Smooth muscle cell (in vitro differentiated cells): ENCODE results near the gene CD300H. TPM values are rescaled to one million over a fixed set of nuclear protein-coding genes. Genes with fewer than 3 reads are reported as not detected.
"Not testable (repeated sequence)": the region's sequence is repeated elsewhere in the genome, so short reads cannot be mapped to it uniquely, and the experiment has no call there.

ENCODE experiments used
- DNase-seq: peaks from one replicate; lab custom pipeline; 2025; ENCODE audit not compliant: unreplicated experiment; lab: John Stamatoyannopoulos, UW
- H2AFZ ChIP-seq: fragments of 200-600 bp; sonication (generic); 2 replicates; pipeline ENCODE4 v1.6.0; 2016; ENCODE audit warnings: antibody characterized with exemption, low read depth, mild to moderate bottlenecking
- H3F3A ChIP-seq: fragments of 200-600 bp; sonication (generic); 2 replicates; pipeline ENCODE4 v1.6.0; 2017; ENCODE audit warnings: antibody characterized with exemption, low read depth
- H3K27ac ChIP-seq: fragments of 200-600 bp; sonication (generic); 2 replicates; pipeline ENCODE4 v1.5.1; 2016; ENCODE audit warnings: low read depth, mild to moderate bottlenecking
- H3K27me3 ChIP-seq: fragments of 200-600 bp; sonication (generic); 2 replicates; pipeline ENCODE4 v1.6.1; 2016; ENCODE audit warnings: low read depth, mild to moderate bottlenecking
- H3K36me3 ChIP-seq: fragments of 200-600 bp; sonication (generic); 2 replicates; pipeline ENCODE4 v1.5.1; 2016; ENCODE audit warnings: low read depth
- H3K4me1 ChIP-seq: fragments of 200-600 bp; sonication (generic); 2 replicates; pipeline ENCODE4 v1.5.1; 2016; ENCODE audit warnings: low read depth
- H3K4me2 ChIP-seq: fragments of 200-600 bp; sonication (generic); 2 replicates; pipeline ENCODE4 v1.6.0; 2016; ENCODE audit warnings: mild to moderate bottlenecking
- H3K4me3 ChIP-seq: fragments of 200-600 bp; sonication (generic); 2 replicates; pipeline ENCODE4 v1.5.1; 2016; ENCODE audit warnings: mild to moderate bottlenecking
- H3K79me2 ChIP-seq: fragments of 200-600 bp; sonication (generic); 2 replicates; pipeline ENCODE4 v1.6.0; 2016; ENCODE audit warnings: low read depth, mild to moderate bottlenecking
- H3K9ac ChIP-seq: fragments of 200-600 bp; sonication (generic); 2 replicates; pipeline ENCODE4 v1.6.0; 2016; ENCODE audit warnings: low read depth
- H3K9me3 ChIP-seq: fragments of 200-600 bp; sonication (generic); replicated peaks from 2 replicates; pipeline ENCODE4 v1.5.1; 2016; ENCODE audit warnings: low read depth
- H4K20me1 ChIP-seq: fragments of 200-600 bp; sonication (generic); 2 replicates; pipeline ENCODE4 v1.6.0; 2016; ENCODE audit warnings: low read depth
- WGBS: methylation state at CpG from one replicate; pipeline ENCODE4 v1.1.7; 2016; ENCODE audit warnings: low lambda C conversion rate; 5-methylcytosine and 5-hydroxymethylcytosine counted together
- polyA plus RNA-seq: library from polyadenylated mRNA; unstranded; fragments of >200 nt; fragmentation: Nextera tagmentation; extraction: Ambion mirVana; gene quantifications from 2 replicates; pipeline ENCODE4 v1.2.1, GENCODE V29; 2016
- total RNA-seq: library from RNA; depleted of rRNA; stranded (reverse); fragments of >200 nt; gene quantifications from 2 replicates; pipeline ENCODE4 v1.2.3, GENCODE V29; 2014
- TF ChIP-seq, protein P1 (sequence below): fragments of 200-600 bp; sonication (generic); IDR thresholded peaks from 2 replicates; pipeline ENCODE4 v1.5.1; 2017; ENCODE audit warnings: borderline replicate concordance, mild to moderate bottlenecking, antibody characterized with exemption; ENCODE audit not compliant: insufficient read depth, poor library complexity, severe bottlenecking

CD300H gene
- total and polyA plus RNA-seq, 2 experiments from 2014 or later = 0.65 TPM; not detected in 1

DNA sequence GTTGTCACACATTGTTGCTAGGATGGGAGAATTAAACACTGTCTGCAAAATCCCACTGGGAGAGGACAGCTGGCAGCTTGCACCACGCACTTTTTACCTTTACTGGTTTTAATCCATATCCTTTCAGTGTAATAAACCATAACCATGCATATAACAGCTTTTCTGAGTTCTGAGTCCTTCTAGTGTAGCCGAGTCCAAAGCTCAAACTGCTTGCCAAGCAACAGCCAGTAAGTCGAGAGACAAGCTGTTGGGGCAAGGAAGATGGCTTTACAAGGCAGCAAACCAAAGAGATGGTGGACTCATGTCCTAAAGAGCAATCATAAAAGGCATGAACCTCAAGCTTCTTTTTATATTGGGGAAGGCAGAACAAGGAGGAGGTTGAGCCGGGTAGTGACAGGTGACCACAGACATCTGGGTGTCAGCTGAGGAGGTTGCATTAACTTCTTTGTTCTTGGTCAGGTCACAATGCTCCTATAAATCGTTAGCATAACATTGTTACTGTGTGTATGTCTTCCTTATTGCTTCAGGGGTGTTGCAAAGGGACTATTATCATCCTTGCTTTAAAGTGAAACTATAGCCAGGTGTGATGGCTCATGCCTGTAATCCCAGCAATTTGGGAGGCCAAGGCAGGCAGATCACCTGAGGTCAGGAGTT is 7.3 kb upstream of the CD300H start:
- WGBS = 85% methylated on average over 5 of the region's 5 CpGs
- Histone ChIP-seq H3F3A (peaks cover 6% of the 10 kb centered on the region), H3K4me1 (peaks cover 6% of the 10 kb centered on the region), H3K36me3 (no peaks in the 10 kb centered on the region), H3K27ac (no peak overlapping the region), H3K9me3 (no peaks in the 10 kb centered on the region), H4K20me1 (no peaks in the 10 kb centered on the region), H3K4me2 (no peak overlapping the region), H3K4me3 (no peak overlapping the region), H2AFZ (no peak overlapping the region), H3K9ac (no peak overlapping the region), H3K27me3 (no peaks in the 10 kb centered on the region), H3K79me2 (no peaks in the 10 kb centered on the region)
- TF ChIP-seq, protein P1, sequence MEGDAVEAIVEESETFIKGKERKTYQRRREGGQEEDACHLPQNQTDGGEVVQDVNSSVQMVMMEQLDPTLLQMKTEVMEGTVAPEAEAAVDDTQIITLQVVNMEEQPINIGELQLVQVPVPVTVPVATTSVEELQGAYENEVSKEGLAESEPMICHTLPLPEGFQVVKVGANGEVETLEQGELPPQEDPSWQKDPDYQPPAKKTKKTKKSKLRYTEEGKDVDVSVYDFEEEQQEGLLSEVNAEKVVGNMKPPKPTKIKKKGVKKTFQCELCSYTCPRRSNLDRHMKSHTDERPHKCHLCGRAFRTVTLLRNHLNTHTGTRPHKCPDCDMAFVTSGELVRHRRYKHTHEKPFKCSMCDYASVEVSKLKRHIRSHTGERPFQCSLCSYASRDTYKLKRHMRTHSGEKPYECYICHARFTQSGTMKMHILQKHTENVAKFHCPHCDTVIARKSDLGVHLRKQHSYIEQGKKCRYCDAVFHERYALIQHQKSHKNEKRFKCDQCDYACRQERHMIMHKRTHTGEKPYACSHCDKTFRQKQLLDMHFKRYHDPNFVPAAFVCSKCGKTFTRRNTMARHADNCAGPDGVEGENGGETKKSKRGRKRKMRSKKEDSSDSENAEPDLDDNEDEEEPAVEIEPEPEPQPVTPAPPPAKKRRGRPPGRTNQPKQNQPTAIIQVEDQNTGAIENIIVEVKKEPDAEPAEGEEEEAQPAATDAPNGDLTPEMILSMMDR = no peak
- no peak for DNase-seq

DNA sequence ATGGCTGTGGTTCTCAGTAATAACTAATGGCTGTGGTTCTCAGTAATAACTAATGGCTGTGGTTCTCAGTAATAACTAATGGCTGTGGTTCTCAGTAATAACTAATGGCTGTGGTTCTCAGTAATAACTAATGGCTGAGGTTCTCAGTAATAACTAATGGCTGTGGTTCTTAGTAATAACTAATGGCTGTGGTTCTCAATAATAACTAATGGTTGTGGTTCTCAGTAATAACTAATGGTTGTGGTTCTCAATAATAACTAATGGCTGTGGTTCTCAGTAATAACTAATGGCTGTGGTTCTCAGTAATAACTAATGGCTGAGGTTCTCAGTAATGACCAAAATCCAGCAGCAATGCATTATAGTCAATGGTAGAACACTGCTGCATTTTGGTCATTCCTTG is 6.3 kb upstream of the CD300H start:
- not testable (repeated sequence) for H2AFZ ChIP-seq, H3K9ac ChIP-seq, H3K4me2 ChIP-seq, H3K4me1 ChIP-seq, H3K79me2 ChIP-seq, H3K27ac ChIP-seq, H4K20me1 ChIP-seq, DNase-seq, H3K9me3 ChIP-seq, H3K36me3 ChIP-seq, H3K27me3 ChIP-seq, H3K4me3 ChIP-seq
- H3F3A ChIP-seq = peaks cover 10% of the 10 kb centered on the region

DNA sequence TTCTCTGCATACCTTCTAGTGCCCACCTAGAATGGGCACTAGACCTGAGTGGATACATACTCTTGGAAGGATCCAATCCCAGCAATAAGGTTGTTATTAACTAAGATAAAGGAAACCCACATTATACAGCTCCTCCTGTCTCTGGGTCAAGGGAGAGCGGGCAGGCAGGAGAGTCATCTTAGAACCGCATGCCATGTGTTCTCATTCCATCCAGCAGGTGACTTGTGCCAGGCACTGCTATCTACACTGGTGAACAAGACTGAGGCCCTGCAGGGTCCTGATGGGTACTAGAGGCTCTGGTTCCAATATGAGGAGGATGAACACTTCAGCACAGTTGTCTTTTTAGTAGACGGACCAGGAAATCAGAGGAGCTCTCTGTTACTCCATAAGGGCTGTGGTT is 5.9 kb upstream of the CD300H start:
- H3K4me3 ChIP-seq = no peak overlapping the region
- H3K27ac ChIP-seq = no peak overlapping the region
- H3K4me1 ChIP-seq = peaks cover 6% of the 10 kb centered on the region
- DNase-seq = no peak
- no peaks in the 10 kb centered on the region for H4K20me1 ChIP-seq
- no peaks in the 10 kb centered on the region for H3K27me3 ChIP-seq
- no peaks in the 10 kb centered on the region for H3K79me2 ChIP-seq
- peaks cover 10% of the 10 kb centered on the region for H3F3A ChIP-seq
- no peaks in the 10 kb centered on the region for H3K36me3 ChIP-seq
- H3K9ac ChIP-seq = no peak overlapping the region
- WGBS = 86% methylated on average over 3 of the region's 3 CpGs
- no peak overlapping the region for H2AFZ ChIP-seq
- H3K4me2 ChIP-seq = no peak overlapping the region
- TF ChIP-seq, protein P1 = peak; percentile 15
- no peaks in the 10 kb centered on the region for H3K9me3 ChIP-seq

DNA sequence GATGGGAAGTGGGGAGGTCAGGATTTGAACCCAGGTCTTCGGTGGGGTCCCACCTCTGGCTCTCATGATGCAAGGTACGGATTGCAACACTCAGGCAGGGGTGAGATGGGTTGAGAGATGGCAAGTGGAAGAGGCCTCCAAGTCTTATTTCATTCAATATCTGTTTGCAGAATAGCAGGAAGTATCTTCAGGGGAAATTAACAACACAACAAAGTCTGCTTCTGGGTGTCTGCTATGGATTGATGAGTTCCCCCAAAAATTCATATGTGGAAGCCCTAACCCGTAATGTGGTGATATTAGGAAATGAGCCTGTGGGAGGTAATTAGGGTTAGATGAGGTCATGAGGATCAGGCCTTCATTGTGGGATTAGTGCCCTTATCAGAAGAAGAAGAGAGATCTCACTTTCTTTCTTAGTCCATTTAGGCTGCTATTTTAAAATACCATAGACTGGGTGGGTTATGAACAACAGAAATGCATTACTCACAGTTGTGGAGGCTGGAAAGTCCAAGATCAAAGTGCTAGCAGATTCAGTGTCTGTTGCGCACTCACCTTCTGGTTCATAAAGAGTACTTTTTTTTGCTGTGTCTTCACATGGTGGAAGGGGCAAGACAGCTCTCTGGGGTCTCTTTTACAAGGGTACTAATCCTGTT is 4.4 kb upstream of the CD300H start:
- Histone ChIP-seq H3K4me1 (peaks cover 6% of the 10 kb centered on the region), H4K20me1 (no peaks in the 10 kb centered on the region), H3K4me3 (no peak overlapping the region), H3F3A (peaks cover 10% of the 10 kb centered on the region), H2AFZ (no peak overlapping the region), H3K79me2 (no peaks in the 10 kb centered on the region), H3K9ac (no peak overlapping the region), H3K4me2 (no peak overlapping the region), H3K36me3 (no peaks in the 10 kb centered on the region), H3K9me3 (no peaks in the 10 kb centered on the region), H3K27me3 (no peaks in the 10 kb centered on the region), H3K27ac (peak overlapping the region; percentile 18)
- 73% methylated on average over 4 of the region's 4 CpGs for WGBS
- no peak for DNase-seq
- TF ChIP-seq, protein P1 = no peak
